BE2C (cell line): Measurements from ENCODE around the gene PCDHAC2.

Experiments
- DNase-seq: peaks from one replicate; pipeline ENCODE4 v3.0.0-alpha.2; 2020
- H3K27me3 ChIP-seq: fragments of 250-450 bp; sonication (Bioruptor Pico); 2 replicates; pipeline ENCODE4 v1.5.1; 2020; ENCODE audit warnings: mild to moderate bottlenecking
- H3K36me3 ChIP-seq: fragments of 250-450 bp; sonication (Bioruptor Pico); 2 replicates; pipeline ENCODE4 v1.5.1; 2020; ENCODE audit warnings: mild to moderate bottlenecking
- H3K4me1 ChIP-seq: fragments of 250-450 bp; sonication (Bioruptor Pico); 2 replicates; pipeline ENCODE4 v1.5.1; 2020
- H3K4me3 ChIP-seq: 2 replicates; pipeline ENCODE4 v1.5.1; 2011; ENCODE audit warnings: low read depth, low read length
- H3K9me3 ChIP-seq: fragments of 250-450 bp; sonication (Bioruptor Pico); 2 replicates; pipeline ENCODE4 v1.5.1; 2020
- CTCF ChIP-seq: IDR thresholded peaks from 2 replicates; pipeline ENCODE4 v1.5.1; 2012; ENCODE audit warnings: mild to moderate bottlenecking, low read depth, low read length

Gene PCDHAC2

DNA sequence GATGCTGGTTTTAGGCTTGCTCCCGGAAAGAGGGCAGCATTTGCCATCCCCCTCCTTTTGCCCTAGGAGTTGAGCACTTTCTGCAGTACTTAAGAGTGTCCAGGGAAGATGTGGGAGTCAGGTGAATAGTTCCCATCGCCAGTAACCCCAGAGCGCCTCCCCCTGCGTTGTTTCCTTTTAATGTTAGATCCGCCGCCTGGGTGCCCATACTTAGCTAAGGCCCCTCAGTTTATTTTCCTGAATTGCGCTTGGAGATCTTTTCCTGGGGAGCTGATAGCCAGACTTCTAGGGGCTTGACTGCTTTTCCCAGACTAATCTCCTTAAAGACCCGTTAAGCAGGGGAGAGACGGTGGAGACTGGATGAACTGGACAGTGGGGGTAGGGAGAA, 377 bp upstream of the PCDHAC2 start:
- DNase-seq: peak; percentile 24
- Histone ChIP-seq H3K9me3 (no peaks in the 10 kb centered on the region), H3K27me3 (no peaks in the 10 kb centered on the region), H3K4me1 (peaks cover 20% of the 10 kb centered on the region), H3K4me3 (peak overlapping the region; percentile 86), H3K36me3 (no peaks in the 10 kb centered on the region)
- no peak for TF ChIP-seq CTCF

GRCh38 chr5:140967226-140967893, 1.1 kb downstream of the PCDHAC2 start:
- no peak for DNase-seq
- peak overlapping the region; percentile 86 for H3K4me3 ChIP-seq

DNA sequence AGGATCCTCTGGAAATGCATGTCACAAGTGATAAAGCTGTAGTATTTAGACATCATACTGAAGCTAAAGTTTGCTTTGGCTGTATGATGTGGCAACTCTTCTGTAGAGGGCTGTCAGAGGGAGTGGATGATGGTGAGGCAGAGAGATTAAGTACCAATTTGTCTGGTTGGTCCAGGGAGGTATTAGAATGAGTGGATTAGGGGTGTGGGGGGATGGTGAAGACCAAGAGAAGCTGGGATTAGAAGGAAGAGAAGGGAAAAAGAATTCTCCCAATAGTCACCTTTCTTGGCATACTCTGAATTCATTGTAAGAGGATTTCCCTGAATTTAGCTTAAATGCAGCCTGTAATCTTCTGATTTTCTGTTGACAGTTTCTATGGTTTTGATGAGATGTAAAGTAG, 3.6 kb downstream of the PCDHAC2 start:
- H3K36me3 ChIP-seq: no peaks in the 10 kb centered on the region
- H3K27me3 ChIP-seq: no peaks in the 10 kb centered on the region
- no peak for TF ChIP-seq CTCF
- no peaks in the 10 kb centered on the region for H3K9me3 ChIP-seq
- no peak for DNase-seq
- peak overlapping the region; percentile 21 for H3K4me3 ChIP-seq
- peaks cover 5% of the 10 kb centered on the region for H3K4me1 ChIP-seq

More at GRCh38 chr5:140967226-140967893, 1.1 kb downstream of the PCDHAC2 start:
- Histone ChIP-seq H3K9me3 (no peaks in the 10 kb centered on the region), H3K27me3 (no peaks in the 10 kb centered on the region), H3K36me3 (no peaks in the 10 kb centered on the region), H3K4me1 (peaks cover 20% of the 10 kb centered on the region)
- no peak for TF ChIP-seq CTCF

- H3K27me3 ChIP-seq: no peaks in the 10 kb centered on the region
- no peaks in the 10 kb centered on the region for H3K9me3 ChIP-seq
- peaks cover 16% of the 10 kb centered on the region for H3K4me1 ChIP-seq
- H3K36me3 ChIP-seq: no peaks in the 10 kb centered on the region
- no peak for TF ChIP-seq CTCF
- H3K4me3 ChIP-seq: no peak overlapping the region
- DNase-seq: no peak
These were observed 7.3 kb downstream of the PCDHAC2 start for GRCh38 chr5:140973550-140973949.

DNA sequence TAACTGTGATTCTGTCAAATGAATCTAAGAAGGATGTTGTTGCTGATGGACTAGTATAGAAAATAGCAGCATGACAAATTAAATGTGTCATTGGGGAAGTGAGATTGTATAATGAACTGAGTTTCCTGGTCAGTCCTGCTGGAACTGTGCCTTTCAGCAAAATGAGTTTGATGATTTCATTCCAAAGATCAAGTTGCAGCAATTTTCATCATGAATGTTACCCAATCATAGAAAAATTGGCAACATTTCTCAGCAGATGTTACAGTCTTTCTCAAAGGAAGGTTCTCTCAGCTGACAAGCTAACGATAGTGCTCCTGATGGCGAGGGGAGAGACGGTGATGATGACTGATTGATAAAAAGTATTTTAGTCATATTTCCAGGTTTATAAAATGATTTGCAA, 10.7 kb downstream of the PCDHAC2 start:
- TF ChIP-seq CTCF: no peak
- Histone ChIP-seq H3K36me3 (peaks cover 4% of the 10 kb centered on the region), H3K27me3 (no peaks in the 10 kb centered on the region), H3K4me3 (no peak overlapping the region), H3K9me3 (no peaks in the 10 kb centered on the region), H3K4me1 (peaks cover 24% of the 10 kb centered on the region)
- DNase-seq: no peak

DNA sequence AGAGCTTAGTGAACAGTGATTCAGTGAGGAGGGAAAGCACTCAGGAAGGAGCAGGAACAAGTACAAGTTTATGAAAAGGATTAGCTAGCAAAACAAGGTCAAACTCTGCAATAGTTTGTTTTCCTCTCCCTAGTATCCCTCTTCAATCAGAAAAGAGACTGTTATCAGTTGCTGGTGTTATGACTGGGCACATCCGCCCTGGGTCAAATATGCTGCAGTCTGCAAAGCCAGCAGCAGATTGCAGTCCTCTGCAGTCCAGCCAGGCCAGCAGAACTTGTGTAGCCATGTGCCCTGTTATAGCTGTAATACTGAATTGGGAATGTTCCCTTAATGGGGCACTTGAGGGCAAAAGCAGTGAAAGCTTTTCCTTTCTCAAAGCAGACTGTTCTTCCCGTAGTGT, 12.0 kb downstream of the PCDHAC2 start:
- H3K36me3 ChIP-seq: peaks cover 8% of the 10 kb centered on the region
- no peak for TF ChIP-seq CTCF
- no peak overlapping the region for H3K4me3 ChIP-seq
- H3K4me1 ChIP-seq: peaks cover 24% of the 10 kb centered on the region
- H3K27me3 ChIP-seq: no peaks in the 10 kb centered on the region
- peak; percentile 40 for DNase-seq
- H3K9me3 ChIP-seq: no peaks in the 10 kb centered on the region
